ENCODE results near the gene CHAF1A. TPM values are rescaled to one million over a fixed set of nuclear protein-coding genes. Genes with fewer than 3 reads are reported as not detected.

Gene CHAF1A
- total and polyA plus RNA-seq, 7 experiments from 2014 or later, result 3.2 to 71.2 (median 12.4) TPM

DNA sequence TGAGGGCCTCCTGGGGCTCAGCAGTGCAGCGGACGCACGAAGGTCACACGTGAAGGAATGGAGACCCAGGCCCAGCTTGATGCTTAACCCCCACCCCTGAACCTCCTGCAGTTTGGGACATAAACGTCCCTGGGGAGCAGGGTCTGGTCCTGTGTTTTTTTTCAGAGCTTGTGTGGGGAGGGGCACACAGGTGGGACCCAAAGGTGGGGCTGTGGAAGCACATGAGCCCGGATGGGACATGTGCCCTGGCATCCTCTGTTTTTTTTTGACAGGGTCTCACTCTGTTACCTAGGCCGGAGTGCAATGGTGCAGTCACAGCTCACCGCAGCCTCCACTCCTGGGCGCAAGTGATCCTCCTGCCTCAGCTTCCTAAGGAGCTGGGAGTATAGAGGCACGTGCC lies 34.7 kb downstream of the CHAF1A start:
- Histone ChIP-seq H3K27ac (ENCODE audit: low read depth, low read length) (no peak overlapping the region), H3K9me3 (ENCODE audit: control insufficient read depth in 2 of 3, low read length in 3 of 3) (no peaks in the 10 kb centered on the region), H3K27me3 (ENCODE audit: control insufficient read depth in 2 of 2, insufficient read depth in 2 of 2, low read length in 2 of 2) (no peaks in the 10 kb centered on the region), H3K4me1 (ENCODE audit: control insufficient read depth in 2 of 2, insufficient read depth in 2 of 2, low read length in 2 of 2) (no peaks in the 10 kb centered on the region), H3K36me3 (ENCODE audit: control insufficient read depth in 2 of 3, insufficient read depth in 3 of 3, low read length in 3 of 3) (peaks cover 0 to 14% (median 0%) of the 10 kb centered on the region in 3 experiments), H3K4me3 (ENCODE audit: low read length) (no peak overlapping the region)
- ATAC-seq, result no peak
- Mint-ChIP-seq H3K27me3 (no peaks in the 10 kb centered on the region), H3K4me1 (peaks cover 0 to 3% (median 0%) of the 10 kb centered on the region in 7 donors), H3K27ac (no peak overlapping the region), H3K9me3 (no peaks in the 10 kb centered on the region), H3K36me3 (peaks cover 3 to 9% (median 5%) of the 10 kb centered on the region in 5 donors), H3K4me3 (no peak overlapping the region)
- intact Hi-C loops (cut with micrococcal nuclease), result no loop called here
- CTCF ChIA-PET, result no interaction called here
- DNase-seq, result no peak
- POLR2A ChIA-PET, result interaction anchor here (0.6 kb wide), 1 partner anchor 20 kb away, joined by 3 read pairs; no protein-coding TSS in a partner anchor

- Mint-ChIP-seq H3K36me3 (peaks cover 3 to 9% (median 5%) of the 10 kb centered on the region in 5 donors), H3K27me3 (no peaks in the 10 kb centered on the region), H3K9me3 (no peaks in the 10 kb centered on the region), H3K4me3 (no peak overlapping the region), H3K4me1 (peaks cover 0 to 6% (median 0%) of the 10 kb centered on the region in 7 donors), H3K27ac (peak overlapping the region in 1 of 9 donors; percentile 20)
- Histone ChIP-seq H3K27me3 (ENCODE audit: control insufficient read depth in 2 of 2, insufficient read depth in 2 of 2, low read length in 2 of 2) (no peaks in the 10 kb centered on the region), H3K4me3 (ENCODE audit: low read length) (no peak overlapping the region), H3K4me1 (ENCODE audit: control insufficient read depth in 2 of 2, insufficient read depth in 2 of 2, low read length in 2 of 2) (no peaks in the 10 kb centered on the region), H3K36me3 (ENCODE audit: control insufficient read depth in 2 of 3, insufficient read depth in 3 of 3, low read length in 3 of 3) (peaks cover 0 to under 1% (median 0%) of the 10 kb centered on the region in 3 experiments), H3K9me3 (ENCODE audit: control insufficient read depth in 2 of 3, low read length in 3 of 3) (no peaks in the 10 kb centered on the region), H3K27ac (ENCODE audit: low read depth, low read length) (no peak overlapping the region)
- CTCF ChIA-PET, result no interaction called here
- POLR2A ChIA-PET, result interaction anchor here (0.7 kb wide), 1 partner anchor 12 kb away, joined by 3 read pairs; no protein-coding TSS in a partner anchor
- DNase-seq (no peak), ATAC-seq (no peak)
- intact Hi-C loops (cut with micrococcal nuclease), result no loop called here
Observed at GRCh38 chr19:4439243-4439642, 36.8 kb downstream of the CHAF1A start.

- Histone ChIP-seq H3K9me3 (ENCODE audit: control insufficient read depth in 2 of 3, low read length in 3 of 3) (no peaks in the 10 kb centered on the region), H3K36me3 (ENCODE audit: control insufficient read depth in 2 of 3, insufficient read depth in 3 of 3, low read length in 3 of 3) (peaks cover 0 to 30% (median 0%) of the 10 kb centered on the region in 3 experiments), H3K27ac (ENCODE audit: low read depth, low read length) (no peak overlapping the region), H3K27me3 (ENCODE audit: control insufficient read depth in 2 of 2, insufficient read depth in 2 of 2, low read length in 2 of 2) (no peaks in the 10 kb centered on the region), H3K4me3 (ENCODE audit: low read length) (no peak overlapping the region), H3K4me1 (ENCODE audit: control insufficient read depth in 2 of 2, insufficient read depth in 2 of 2, low read length in 2 of 2) (no peaks in the 10 kb centered on the region)
- DNase-seq (no peak), ATAC-seq (no peak)
- Mint-ChIP-seq H3K9me3 (no peaks in the 10 kb centered on the region), H3K27ac (peak overlapping the region in 5 of 9 donors; percentile 5 to 77 (median 55)), H3K4me3 (peak overlapping the region in 6 of 10 donors; percentile 12 to 67 (median 39)), H3K4me1 (peaks cover 0 to 6% (median 0%) of the 10 kb centered on the region in 7 donors), H3K27me3 (no peaks in the 10 kb centered on the region), H3K36me3 (peaks cover 0 to 4% (median 0%) of the 10 kb centered on the region in 5 donors)
- intact Hi-C loops (cut with micrococcal nuclease), result no loop called here
- ChIA-PET CTCF (no interaction called here), POLR2A (no interaction called here)
Observed at GRCh38 chr19:4441994-4442818, 39.8 kb downstream of the CHAF1A start.

- intact Hi-C loops (cut with micrococcal nuclease), result no loop called here
- H3K36me3 Mint-ChIP-seq, result peaks cover 0 to 4% (median 0%) of the 10 kb centered on the region in 5 donors
- peaks cover 0 to 6% (median 0%) of the 10 kb centered on the region in 7 donors for H3K4me1 Mint-ChIP-seq
- CTCF ChIA-PET, result no interaction called here
- H3K9me3 Mint-ChIP-seq, result no peaks in the 10 kb centered on the region
- no peak overlapping the region for H3K27ac Mint-ChIP-seq
- ATAC-seq, result no peak
- Histone ChIP-seq H3K4me3 (ENCODE audit: low read length) (no peak overlapping the region), H3K9me3 (ENCODE audit: control insufficient read depth in 2 of 3, low read length in 3 of 3) (no peaks in the 10 kb centered on the region), H3K4me1 (ENCODE audit: control insufficient read depth in 2 of 2, insufficient read depth in 2 of 2, low read length in 2 of 2) (no peaks in the 10 kb centered on the region), H3K27me3 (ENCODE audit: control insufficient read depth in 2 of 2, insufficient read depth in 2 of 2, low read length in 2 of 2) (no peaks in the 10 kb centered on the region), H3K36me3 (ENCODE audit: control insufficient read depth in 2 of 3, insufficient read depth in 3 of 3, low read length in 3 of 3) (peaks cover 0 to 36% (median 3%) of the 10 kb centered on the region in 3 experiments), H3K27ac (ENCODE audit: low read depth, low read length) (no peak overlapping the region)
- H3K27me3 Mint-ChIP-seq, result no peaks in the 10 kb centered on the region
- POLR2A ChIA-PET, result no interaction called here
- no peak for DNase-seq
- no peak overlapping the region for H3K4me3 Mint-ChIP-seq
Observed at GRCh38 chr19:4442819-4443146, 40.3 kb downstream of the CHAF1A start.

- Mint-ChIP-seq H3K36me3 (peaks cover 0 to 4% (median 0%) of the 10 kb centered on the region in 5 donors), H3K27me3 (no peaks in the 10 kb centered on the region), H3K27ac (peak overlapping the region in 1 of 9 donors; percentile 6), H3K9me3 (no peaks in the 10 kb centered on the region), H3K4me3 (no peak overlapping the region), H3K4me1 (peaks cover 0 to 5% (median 0%) of the 10 kb centered on the region in 7 donors)
- ChIA-PET CTCF (no interaction called here), POLR2A (no interaction called here)
- Histone ChIP-seq H3K4me3 (ENCODE audit: low read length) (no peak overlapping the region), H3K4me1 (ENCODE audit: control insufficient read depth in 2 of 2, insufficient read depth in 2 of 2, low read length in 2 of 2) (no peaks in the 10 kb centered on the region), H3K36me3 (ENCODE audit: control insufficient read depth in 2 of 3, insufficient read depth in 3 of 3, low read length in 3 of 3) (peaks cover 0 to 40% (median 7%) of the 10 kb centered on the region in 3 experiments), H3K9me3 (ENCODE audit: control insufficient read depth in 2 of 3, low read length in 3 of 3) (no peaks in the 10 kb centered on the region), H3K27ac (ENCODE audit: low read depth, low read length) (no peak overlapping the region), H3K27me3 (ENCODE audit: control insufficient read depth in 2 of 2, insufficient read depth in 2 of 2, low read length in 2 of 2) (no peaks in the 10 kb centered on the region)
- intact Hi-C loops (cut with micrococcal nuclease), result no loop called here
- no peak for ATAC-seq
- no peak for DNase-seq
Observed at GRCh38 chr19:4443188-4443587, 40.7 kb downstream of the CHAF1A start.

DNA sequence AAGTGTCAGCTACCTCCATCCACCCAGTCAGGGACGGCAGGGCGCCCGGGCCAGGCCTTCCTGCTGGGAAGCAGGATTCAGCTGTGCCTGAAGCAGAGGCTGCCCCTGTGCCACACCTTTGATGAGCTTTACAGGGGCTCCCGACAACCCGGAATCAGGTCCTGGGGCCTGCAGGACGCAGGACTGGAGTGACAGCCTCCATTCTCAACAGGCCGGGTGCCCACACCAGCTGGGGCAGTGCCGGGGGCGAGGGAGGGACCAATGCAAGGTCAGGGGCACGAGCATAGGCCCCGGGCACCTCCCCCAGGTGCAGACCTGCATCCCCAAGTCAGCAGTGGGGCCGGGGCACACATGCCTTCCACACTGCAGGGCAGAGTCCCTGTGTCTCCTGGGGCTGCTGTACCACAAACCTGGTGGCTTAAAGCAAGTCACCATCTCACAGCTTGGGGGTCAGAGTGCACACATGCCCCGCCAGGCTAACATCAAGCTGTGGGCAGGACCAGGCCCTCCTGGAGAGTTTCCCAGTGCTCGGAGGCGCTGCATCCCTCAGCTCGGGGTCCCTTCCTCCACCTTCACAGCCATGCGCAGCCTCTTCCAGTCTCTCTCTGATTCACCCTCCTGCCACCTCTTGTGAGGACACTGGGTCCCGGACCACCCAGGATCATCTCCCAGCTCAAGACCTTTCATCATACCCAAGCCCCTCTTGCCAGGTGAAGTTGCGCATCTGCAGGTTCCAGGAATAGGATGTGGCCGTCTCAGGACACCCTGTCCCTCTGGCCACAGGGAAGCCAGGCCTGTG lies 41.7 kb downstream of the CHAF1A start:
- H3K4me3 Mint-ChIP-seq, result peak overlapping the region in 1 of 10 donors; percentile 58
- ATAC-seq, result no peak
- peaks cover 0 to 50% (median 12%) of the 10 kb centered on the region in 3 experiments for H3K36me3 ChIP-seq (ENCODE audit: control insufficient read depth in 2 of 3, insufficient read depth in 3 of 3, low read length in 3 of 3)

More for the DNA sequence above, 41.7 kb downstream of the CHAF1A start:
- intact Hi-C loops (cut with micrococcal nuclease), result no loop called here
- H3K27ac Mint-ChIP-seq, result peak overlapping the region in 2 of 9 donors; percentile 25 to 33
- no peak for DNase-seq
- H3K27me3 Mint-ChIP-seq, result no peaks in the 10 kb centered on the region
- ChIA-PET POLR2A (interaction anchor here (0.7 kb wide), 1 partner anchor 97 kb away, joined by 3 read pairs; no protein-coding TSS in a partner anchor), CTCF (no interaction called here)
- Histone ChIP-seq H3K4me1 (ENCODE audit: control insufficient read depth in 2 of 2, insufficient read depth in 2 of 2, low read length in 2 of 2) (no peaks in the 10 kb centered on the region), H3K27me3 (ENCODE audit: control insufficient read depth in 2 of 2, insufficient read depth in 2 of 2, low read length in 2 of 2) (no peaks in the 10 kb centered on the region), H3K4me3 (ENCODE audit: low read length) (no peak overlapping the region), H3K27ac (ENCODE audit: low read depth, low read length) (no peak overlapping the region), H3K9me3 (ENCODE audit: control insufficient read depth in 2 of 3, low read length in 3 of 3) (no peaks in the 10 kb centered on the region)
- no peaks in the 10 kb centered on the region for H3K9me3 Mint-ChIP-seq
- H3K36me3 Mint-ChIP-seq, result peaks cover 0 to 4% (median 0%) of the 10 kb centered on the region in 5 donors
- H3K4me1 Mint-ChIP-seq, result peaks cover 0 to 5% (median 0%) of the 10 kb centered on the region in 7 donors
